ENCODE results near the gene BCL2.

Gene BCL2

GRCh38 chr18:63180321-63180720 lies 139.2 kb downstream of the BCL2 start:
- no peak for DNase-seq
- H3K27me3 ChIP-seq: no peaks in the 10 kb centered on the region
- H3K4me3 ChIP-seq (ENCODE audit: low read depth, low read length): no peak overlapping the region
- H3K9me3 ChIP-seq: no peaks in the 10 kb centered on the region
- TF ChIP-seq CTCF (IDR thresholded peaks at IDR 0.05; ENCODE audit: low read depth, low read length): no peak
- no peaks in the 10 kb centered on the region for H3K4me1 ChIP-seq
- no peaks in the 10 kb centered on the region for H3K36me3 ChIP-seq

- no peaks in the 10 kb centered on the region for H3K4me1 ChIP-seq
- H3K9me3 ChIP-seq: no peaks in the 10 kb centered on the region
- no peak for TF ChIP-seq CTCF (IDR thresholded peaks at IDR 0.05; ENCODE audit: low read depth, low read length)
- H3K4me3 ChIP-seq (ENCODE audit: low read depth, low read length): no peak overlapping the region
- H3K36me3 ChIP-seq: no peaks in the 10 kb centered on the region
- H3K27me3 ChIP-seq: no peaks in the 10 kb centered on the region
- DNase-seq: no peak
Measured at GRCh38 chr18:63179422-63179821, 140.1 kb downstream of the BCL2 start.

- H3K36me3 ChIP-seq: no peaks in the 10 kb centered on the region
- H3K27me3 ChIP-seq: no peaks in the 10 kb centered on the region
- no peak overlapping the region for H3K4me3 ChIP-seq (ENCODE audit: low read depth, low read length)
- no peaks in the 10 kb centered on the region for H3K4me1 ChIP-seq
- H3K9me3 ChIP-seq: no peaks in the 10 kb centered on the region
- DNase-seq: no peak
- TF ChIP-seq CTCF (IDR thresholded peaks at IDR 0.05; ENCODE audit: low read depth, low read length): no peak
Measured at GRCh38 chr18:63178971-63179370, 140.6 kb downstream of the BCL2 start.

GRCh38 chr18:63177919-63178821 lies 141.4 kb downstream of the BCL2 start:
- Histone ChIP-seq H3K4me3 (ENCODE audit: low read depth, low read length) (peak overlapping the region; percentile 46), H3K27me3 (no peaks in the 10 kb centered on the region), H3K4me1 (no peaks in the 10 kb centered on the region), H3K36me3 (no peaks in the 10 kb centered on the region), H3K9me3 (no peaks in the 10 kb centered on the region)
- DNase-seq: peak; percentile 47
- no peak for TF ChIP-seq CTCF (IDR thresholded peaks at IDR 0.05; ENCODE audit: low read depth, low read length)

GRCh38 chr18:63177259-63177658 lies 142.3 kb downstream of the BCL2 start:
- no peak for TF ChIP-seq CTCF (IDR thresholded peaks at IDR 0.05; ENCODE audit: low read depth, low read length)

GRCh38 chr18:63175264-63175663 lies 144.3 kb downstream of the BCL2 start:
- Histone ChIP-seq H3K36me3 (no peaks in the 10 kb centered on the region), H3K27me3 (no peaks in the 10 kb centered on the region), H3K9me3 (no peaks in the 10 kb centered on the region), H3K4me3 (ENCODE audit: low read depth, low read length) (no peak overlapping the region), H3K4me1 (no peaks in the 10 kb centered on the region)
- no peak for DNase-seq
- TF ChIP-seq CTCF (IDR thresholded peaks at IDR 0.05; ENCODE audit: low read depth, low read length): no peak

More at GRCh38 chr18:63177259-63177658, 142.3 kb downstream of the BCL2 start:
- no peaks in the 10 kb centered on the region for H3K9me3 ChIP-seq
- no peaks in the 10 kb centered on the region for H3K27me3 ChIP-seq
- no peaks in the 10 kb centered on the region for H3K4me1 ChIP-seq
- H3K4me3 ChIP-seq (ENCODE audit: low read depth, low read length): no peak overlapping the region
- H3K36me3 ChIP-seq: no peaks in the 10 kb centered on the region
- peak; percentile 36 for DNase-seq

All from BE2C (cell line).